HepG2 (cell line): ENCODE measurements around the gene S100A4. TPM values are rescaled to one million over a fixed set of nuclear protein-coding genes. Genes with fewer than 3 reads are reported as not detected.

Source experiments
- ARID2 ChIP-seq: sonication (generic); formaldehyde crosslinking; IDR thresholded peaks from 2 replicates; pipeline ENCODE4 v1.8.1; 2022; ENCODE audit warnings: mild to moderate bottlenecking, missing genetic modification reagents, borderline replicate concordance
- CCAR2 ChIP-seq: fragments of 200-400 bp; formaldehyde crosslinking; optimal IDR thresholded peaks from 2 replicates; pipeline ENCODE3; 2018; ENCODE audit warnings: low read depth, mild to moderate bottlenecking, low read length, moderate library complexity
- FOSL1 ChIP-seq: sonication (generic); formaldehyde crosslinking; IDR thresholded peaks from 2 replicates; pipeline ENCODE4 v1.9.0; 2021; ENCODE audit warnings: missing genetic modification reagents, borderline replicate concordance
- FOXP1 ChIP-seq, 2 experiments: fragments of 450-650 bp in 1 of 2; IDR thresholded peaks; 2 replicates each; pipeline ENCODE4 v1.6.1; 2017 to 2018; ENCODE audit warnings: antibody characterized with exemption in 1 of 2
- GATAD2A ChIP-seq: IDR thresholded peaks from 2 replicates; pipeline ENCODE4 v1.6.1; 2016
- HDAC1 ChIP-seq: sonication (generic); formaldehyde crosslinking; IDR thresholded peaks from 2 replicates; pipeline ENCODE4 v1.5.1; 2020; ENCODE audit warnings: mild to moderate bottlenecking, missing genetic modification reagents
- HNF1B ChIP-seq: sonication (generic); formaldehyde crosslinking; IDR thresholded peaks from 2 replicates; pipeline ENCODE4 v1.5.1; 2020; ENCODE audit warnings: mild to moderate bottlenecking, moderate library complexity, missing genetic modification reagents
- HNRNPL ChIP-seq: fragments of 200-400 bp; formaldehyde crosslinking; IDR thresholded peaks from 2 replicates; pipeline ENCODE4 v1.6.1; 2017; ENCODE audit warnings: mild to moderate bottlenecking, low read depth, low read length
- ISX ChIP-seq: sonication (generic); formaldehyde crosslinking; conservative IDR thresholded peaks from 2 replicates; pipeline ENCODE4 v1.5.0; 2020; ENCODE audit warnings: missing genetic modification reagents
- JUN ChIP-seq: sonication (generic); formaldehyde crosslinking; IDR thresholded peaks from 2 replicates; pipeline ENCODE4 v1.4.0; 2020; ENCODE audit warnings: mild to moderate bottlenecking, missing genetic modification reagents
- MIER2 ChIP-seq: IDR thresholded peaks from 2 replicates; pipeline ENCODE4 v1.6.1; 2016; ENCODE audit warnings: missing biosample characterization, missing genetic modification reagents
- NR2F6 ChIP-seq, 2 experiments: IDR thresholded peaks; 2 replicates each; pipeline ENCODE4 v1.6.1; 2016; ENCODE audit warnings: antibody characterized with exemption in 1 of 2, mild to moderate bottlenecking in 1 of 2
- POLR2G ChIP-seq: fragments of 200-400 bp; formaldehyde crosslinking; IDR thresholded peaks from 2 replicates; pipeline ENCODE4 v1.6.1; 2018; ENCODE audit warnings: mild to moderate bottlenecking, low read depth, low read length, moderate library complexity
- RXRA ChIP-seq: sonication (generic); formaldehyde crosslinking; IDR thresholded peaks from 2 replicates; pipeline ENCODE4 v1.5.1; 2020; ENCODE audit warnings: missing genetic modification reagents
- SMAD3 ChIP-seq: sonication (generic); formaldehyde crosslinking; IDR thresholded peaks from 2 replicates; pipeline ENCODE4 v1.4.0; 2020; ENCODE audit warnings: missing genetic modification reagents
- TOPORS ChIP-seq: sonication (generic); formaldehyde crosslinking; IDR thresholded peaks from 2 replicates; pipeline ENCODE4 v1.8.0; 2023; ENCODE audit warnings: mild to moderate bottlenecking, missing genetic modification reagents
- ZKSCAN5 ChIP-seq: sonication (generic); formaldehyde crosslinking; IDR thresholded peaks from 2 replicates; pipeline ENCODE4 v1.5.1; 2020; ENCODE audit warnings: mild to moderate bottlenecking, missing genetic modification reagents
- ZNF280B ChIP-seq: sonication (generic); formaldehyde crosslinking; IDR thresholded peaks from 2 replicates; pipeline ENCODE4 v1.5.0; 2020; ENCODE audit warnings: missing genetic modification reagents, mild to moderate bottlenecking, borderline replicate concordance
- ZNF343 ChIP-seq: sonication (generic); formaldehyde crosslinking; IDR thresholded peaks from 2 replicates; pipeline ENCODE4 v1.4.0; 2020; ENCODE audit warnings: mild to moderate bottlenecking, missing genetic modification reagents
- ZNF792 ChIP-seq: IDR thresholded peaks from 2 replicates; pipeline ENCODE4 v1.6.1; 2016
- polyA plus RNA-seq, 8 experiments: library from polyadenylated mRNA; depleted of rRNA in 3 of 8; stranded (reverse) in 7 of 8; unstranded in 1 of 8; fragments of >200 nt; fragmentation: Illumina TruSeq in 4 of 8; extraction: Trizol in 4 of 8; gene quantifications; 2 replicates each; pipeline versions ENCODE4 v1.2.1 to v1.2.3, GENCODE V29; 2011 to 2016; ENCODE audit warnings: low read depth in 4 of 8, missing spikeins in 1 of 8, mixed read lengths in 1 of 8; ENCODE audit not compliant: insufficient read depth in 1 of 8
- total RNA-seq, 5 experiments: library from RNA; depleted of rRNA; stranded (reverse); fragments of >200 nt; fragmentation: Illumina TruSeq; extraction: Trizol; gene quantifications; 2 replicates each; pipeline ENCODE4 v1.2.3, GENCODE V29; 2016; ENCODE audit warnings: low read depth in 1 of 5

Gene S100A4
- total and polyA plus RNA-seq, 2 of the 13 experiments (the other 11 are each of a cell fraction or from before 2014, with no cell fraction given): 12.9 to 20.2 TPM

GRCh38 chr1:153566414-153567371, 21.1 kb upstream of the S100A4 start (continued):
- TF ChIP-seq HNF1B (0 out of 2 replicates have a peak, but pooled peaks have one; percentile 45), CCAR2 (peak; percentile 58), JUN (CRISPR knock-in tag) (peak; percentile 98), POLR2G (peak; percentile 35), RXRA (peak; percentile 78), MIER2 (CRISPR knock-in tag) (no peak), ZNF343 (CRISPR knock-in tag) (0 out of 2 replicates have a peak, but pooled peaks have one; percentile 40), ZNF792 (CRISPR knock-in tag) (0 out of 2 replicates have a peak, but pooled peaks have one; percentile 27), HDAC1 (peak; percentile 80), FOSL1 (CRISPR knock-in tag) (peak; percentile 91), FOXP1 (IDR thresholded peaks at IDR 0.05) (no peak), FOXP1 (CRISPR knock-in tag; IDR thresholded peaks at IDR 0.05) (0 out of 2 replicates have a peak, but pooled peaks have one; percentile 27), SMAD3 (CRISPR knock-in tag) (no peak), TOPORS (CRISPR knock-in tag) (no peak), ARID2 (CRISPR knock-in tag) (0 out of 2 replicates have a peak, but pooled peaks have one; percentile 36), ZKSCAN5 (no peak), GATAD2A (CRISPR knock-in tag) (peak; percentile 76), ISX (no peak), ZNF280B (CRISPR knock-in tag) (no peak), NR2F6 (IDR thresholded peaks at IDR 0.05) (no peak), NR2F6 (CRISPR knock-in tag; IDR thresholded peaks at IDR 0.05) (peak; percentile 41), HNRNPL (peak; percentile 99)
